Measurements from ENCODE around the gene PCED1A. TPM values are rescaled to one million over a fixed set of nuclear protein-coding genes. Genes with fewer than 3 reads are reported as not detected.
A peak's percentile ranks its signal among the peaks of the same experiment; 100 is the strongest.

Gene PCED1A
- total RNA-seq, 1 experiment from 2014 or later: 27.1 TPM

GRCh38 chr20:2873010-2873746, 32.7 kb upstream of the PCED1A start, which contains the start of gene PTPRA:
TSS of gene PTPRA (plus strand) at chr20:2873481. CDS start at chr20:2964278, 90,797 bp downstream.
- no peak within 1 kb of the TSS for H3K27ac Mint-ChIP-seq (ENCODE audit: unreplicated experiment)
- DNase-seq: peak; percentile 88
- intact Hi-C loops (cut with micrococcal nuclease; ENCODE audit: unreplicated experiment): no loop called here
- H3K9me3 Mint-ChIP-seq (ENCODE audit: low read depth, unreplicated experiment): no peaks in the 10 kb centered on the region
- CTCF ChIA-PET: no interaction called here
- H3K4me3 Mint-ChIP-seq (ENCODE audit: low read depth, unreplicated experiment): peak within 1 kb of the TSS; percentile 81
- no TSS peak for BruUV-seq (replicated peaks)
- no peaks in the 10 kb centered on the region for H3K27me3 Mint-ChIP-seq (ENCODE audit: unreplicated experiment)
- peaks cover 23% of the 10 kb centered on the region for H3K36me3 Mint-ChIP-seq (ENCODE audit: insufficient read depth, unreplicated experiment)
- TF ChIP-seq CTCF (IDR thresholded peaks at IDR 0.05; ENCODE audit: unreplicated experiment): no peak
- peaks cover 31% of the 10 kb centered on the region for H3K4me1 Mint-ChIP-seq (ENCODE audit: low read depth, unreplicated experiment)

GRCh38 chr20:2872459-2873009, 32.1 kb upstream of the PCED1A start:
- intact Hi-C loops (cut with micrococcal nuclease; ENCODE audit: unreplicated experiment): no loop called here
- peak; percentile 67 for DNase-seq
- no TSS peak for BruUV-seq (replicated peaks)
- TF ChIP-seq CTCF (IDR thresholded peaks at IDR 0.05; ENCODE audit: unreplicated experiment): no peak
- H3K4me3 Mint-ChIP-seq (ENCODE audit: low read depth, unreplicated experiment): peak overlapping the region; percentile 81
- H3K9me3 Mint-ChIP-seq (ENCODE audit: low read depth, unreplicated experiment): no peaks in the 10 kb centered on the region
- H3K27me3 Mint-ChIP-seq (ENCODE audit: unreplicated experiment): no peaks in the 10 kb centered on the region
- H3K4me1 Mint-ChIP-seq (ENCODE audit: low read depth, unreplicated experiment): peaks cover 35% of the 10 kb centered on the region
- CTCF ChIA-PET: interaction anchor here (0.5 to 0.6 kb wide), 2 partner anchors 14 to 907 kb away, joined by 3 to 5 read pairs; no protein-coding TSS in a partner anchor
- H3K27ac Mint-ChIP-seq (ENCODE audit: unreplicated experiment): no peak overlapping the region
- H3K36me3 Mint-ChIP-seq (ENCODE audit: insufficient read depth, unreplicated experiment): peaks cover 23% of the 10 kb centered on the region

- peaks cover 23% of the 10 kb centered on the region for H3K36me3 Mint-ChIP-seq (ENCODE audit: insufficient read depth, unreplicated experiment)
- CTCF ChIA-PET: interaction anchor here (0.5 to 0.6 kb wide), 2 partner anchors 14 to 908 kb away, joined by 3 to 5 read pairs; no protein-coding TSS in a partner anchor
- no peaks in the 10 kb centered on the region for H3K27me3 Mint-ChIP-seq (ENCODE audit: unreplicated experiment)
- peak overlapping the region; percentile 81 for H3K4me3 Mint-ChIP-seq (ENCODE audit: low read depth, unreplicated experiment)
- H3K27ac Mint-ChIP-seq (ENCODE audit: unreplicated experiment): no peak overlapping the region
- intact Hi-C loops (cut with micrococcal nuclease; ENCODE audit: unreplicated experiment): no loop called here
- no peaks in the 10 kb centered on the region for H3K9me3 Mint-ChIP-seq (ENCODE audit: low read depth, unreplicated experiment)
- DNase-seq: no peak
- peaks cover 40% of the 10 kb centered on the region for H3K4me1 Mint-ChIP-seq (ENCODE audit: low read depth, unreplicated experiment)
- BruUV-seq (replicated peaks): no TSS peak
- no peak for TF ChIP-seq CTCF (IDR thresholded peaks at IDR 0.05; ENCODE audit: unreplicated experiment)
Observed at GRCh38 chr20:2871661-2872458, 31.4 kb upstream of the PCED1A start.

- Mint-ChIP-seq H3K4me1 (ENCODE audit: low read depth, unreplicated experiment) (peaks cover 39% of the 10 kb centered on the region), H3K36me3 (ENCODE audit: insufficient read depth, unreplicated experiment) (peaks cover 23% of the 10 kb centered on the region), H3K27ac (ENCODE audit: unreplicated experiment) (no peak overlapping the region), H3K27me3 (ENCODE audit: unreplicated experiment) (no peaks in the 10 kb centered on the region), H3K4me3 (ENCODE audit: low read depth, unreplicated experiment) (no peak overlapping the region), H3K9me3 (ENCODE audit: low read depth, unreplicated experiment) (no peaks in the 10 kb centered on the region)
- BruUV-seq (replicated peaks): no TSS peak
- CTCF ChIA-PET: no interaction called here
- TF ChIP-seq CTCF (IDR thresholded peaks at IDR 0.05; ENCODE audit: unreplicated experiment): no peak
- intact Hi-C loops (cut with micrococcal nuclease; ENCODE audit: unreplicated experiment): no loop called here
- DNase-seq: no peak
Observed at GRCh38 chr20:2871111-2871465, 30.6 kb upstream of the PCED1A start.

All from Calu3 (cell line).